CD1c-positive myeloid dendritic cell (primary cell): Measurements from ENCODE around the gene ST7.

Experiments used
- DNase-seq: peaks from one replicate; pipeline ENCODE4 v3.0.0-alpha.2; 2016; ENCODE audit errors: extremely low spot score

ST7 gene

DNA sequence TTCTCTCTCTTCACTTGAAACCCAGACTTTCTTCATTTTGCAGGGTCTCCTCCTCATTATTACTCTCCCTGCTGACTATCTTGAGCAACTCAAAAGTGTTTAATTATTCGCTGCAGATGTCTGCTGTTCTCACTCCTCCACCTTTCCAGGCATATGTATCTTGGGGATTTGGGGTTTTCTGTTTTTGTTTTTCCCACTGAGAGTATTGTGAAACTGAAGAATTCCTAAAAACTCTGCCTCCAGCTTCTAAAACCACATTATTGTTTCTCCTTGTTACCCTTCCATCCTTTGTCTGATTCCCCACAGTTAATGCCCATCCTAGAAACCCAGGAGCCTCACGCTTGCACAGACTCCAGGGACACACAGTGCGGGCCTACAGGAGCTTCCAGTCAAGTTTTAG is 318.3 kb downstream of the ST7 start:
- no peak for DNase-seq

GRCh38 chr7:117272017-117272759 is 318.9 kb downstream of the ST7 start:
- DNase-seq = no peak

DNA sequence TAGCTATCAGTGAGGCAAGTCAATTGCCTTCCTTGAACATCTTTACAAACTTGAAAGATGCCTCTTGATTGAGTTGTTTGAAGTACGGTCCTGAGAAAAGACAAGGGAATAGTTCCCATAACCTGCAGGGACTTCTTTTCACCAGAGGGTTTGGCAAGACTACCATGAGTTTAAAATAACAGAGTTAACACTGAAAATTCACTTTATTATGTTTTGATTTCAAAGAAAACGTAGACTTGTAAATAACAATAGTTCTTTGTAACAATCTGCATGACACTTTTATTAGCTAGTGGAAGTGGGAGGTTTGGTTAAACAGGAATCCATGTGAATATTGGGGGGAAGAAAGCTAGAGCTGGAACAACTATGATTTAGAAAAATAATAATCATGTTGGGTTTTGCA is 320.0 kb downstream of the ST7 start:
- no peak for DNase-seq

GRCh38 chr7:117273814-117274225 is 320.5 kb downstream of the ST7 start:
- DNase-seq = no peak

DNA sequence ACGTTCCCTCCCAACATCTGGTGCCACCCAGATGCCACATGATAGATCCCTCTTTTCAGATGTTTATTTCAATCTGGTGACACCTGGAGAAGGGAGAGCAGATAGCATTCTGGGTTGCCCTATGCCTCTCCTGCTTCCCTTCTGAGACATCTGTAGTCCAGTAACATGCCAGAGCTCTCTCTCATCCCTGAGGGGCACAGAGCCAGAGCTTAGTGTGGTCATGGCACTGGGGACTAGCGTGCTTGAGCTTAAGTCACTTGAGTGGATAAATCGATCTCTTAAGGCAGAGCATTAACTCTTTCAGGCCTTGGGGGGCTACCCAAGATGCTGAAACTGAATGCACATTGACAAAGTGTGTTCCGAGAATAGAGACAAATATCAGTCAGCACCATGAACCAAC is 321.6 kb downstream of the ST7 start:
- no peak for DNase-seq

GRCh38 chr7:117277576-117277975 is 324.3 kb downstream of the ST7 start:
- no peak for DNase-seq

- DNase-seq = no peak
Observed at GRCh38 chr7:117278040-117278439, 324.7 kb downstream of the ST7 start.

- DNase-seq = no peak
Observed at GRCh38 chr7:117279203-117279602, 325.9 kb downstream of the ST7 start.
